Urinary bladder (tissue), 4 donors: ENCODE measurements around the gene LIN28B. TPM values are rescaled to one million over a fixed set of nuclear protein-coding genes. Genes with fewer than 3 reads are reported as not detected.
"Not testable (repeated sequence)": the region's sequence is repeated elsewhere in the genome, so short reads cannot be mapped to it uniquely, and the experiment has no call there.

ENCODE experiments used
- DNase-seq: peaks from one replicate; pipeline ENCODE4 v3.0.0-alpha.2; 2015; ENCODE audit errors: extremely low spot score
- H3K27ac ChIP-seq: one replicate; pipeline ENCODE4 v1.5.1; 2013; ENCODE audit warnings: low read depth, mild to moderate bottlenecking, moderate library complexity
- H3K36me3 ChIP-seq: one replicate; pipeline ENCODE4 v1.6.1; 2013; ENCODE audit warnings: mild to moderate bottlenecking, moderate library complexity; ENCODE audit not compliant: insufficient read depth
- H3K4me1 ChIP-seq: one replicate; pipeline ENCODE4 v1.6.1; 2013; ENCODE audit warnings: mild to moderate bottlenecking, moderate library complexity; ENCODE audit not compliant: insufficient read depth
- H3K4me3 ChIP-seq: one replicate; pipeline ENCODE4 v1.5.1; 2013; ENCODE audit warnings: low read depth, low read length
- WGBS: extraction: QIAGEN DNeasy Blood & Tissue Kit; methylation state at CpG from one replicate; pipeline ENCODE4 v1.1.7; 2013; 5-methylcytosine and 5-hydroxymethylcytosine counted together
- polyA plus RNA-seq: library from polyadenylated mRNA; stranded (reverse); fragments of 200-250 nt; gene quantifications from one replicate; pipeline ENCODE4 v1.2.3, GENCODE V29; 2013
- total RNA-seq: library from RNA; depleted of rRNA; stranded (reverse); fragments of >200 nt; gene quantifications from one replicate; pipeline ENCODE4 v1.2.3, GENCODE V29; 2014
- donor health status: healthy with polysubstance abuse.
- donor health status: healthy.

Gene LIN28B
- total and polyA plus RNA-seq, 2 donors, result 0.37 TPM; not detected in 1

DNA sequence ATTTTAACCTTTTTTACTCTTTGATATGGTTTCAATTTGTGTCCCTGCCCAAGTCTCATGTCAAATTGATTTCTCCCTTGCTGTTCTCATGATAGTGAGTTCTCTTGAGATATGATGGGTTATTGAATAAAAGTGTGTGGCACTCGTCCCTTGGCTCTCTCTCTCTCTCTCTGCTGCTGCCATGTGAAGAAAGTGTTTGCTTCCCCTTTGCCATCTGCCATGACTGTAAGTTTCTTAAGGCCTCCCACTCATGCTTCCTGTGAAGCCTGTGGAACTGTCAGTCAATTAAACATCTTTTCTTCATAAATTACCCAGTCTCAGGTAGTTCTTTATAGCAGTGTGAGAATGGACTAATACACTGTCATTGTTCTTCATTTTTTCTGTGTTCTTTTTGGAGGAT is 48.5 kb downstream of the LIN28B start:
- DNase-seq, result no peak
- no peak overlapping the region for H3K27ac ChIP-seq
- WGBS, result 63% methylated on average over 1 of the region's 1 CpG
- H3K4me1 ChIP-seq, result no peaks in the 10 kb centered on the region
- H3K4me3 ChIP-seq, result no peak overlapping the region
- H3K36me3 ChIP-seq, result no peaks in the 10 kb centered on the region

DNA sequence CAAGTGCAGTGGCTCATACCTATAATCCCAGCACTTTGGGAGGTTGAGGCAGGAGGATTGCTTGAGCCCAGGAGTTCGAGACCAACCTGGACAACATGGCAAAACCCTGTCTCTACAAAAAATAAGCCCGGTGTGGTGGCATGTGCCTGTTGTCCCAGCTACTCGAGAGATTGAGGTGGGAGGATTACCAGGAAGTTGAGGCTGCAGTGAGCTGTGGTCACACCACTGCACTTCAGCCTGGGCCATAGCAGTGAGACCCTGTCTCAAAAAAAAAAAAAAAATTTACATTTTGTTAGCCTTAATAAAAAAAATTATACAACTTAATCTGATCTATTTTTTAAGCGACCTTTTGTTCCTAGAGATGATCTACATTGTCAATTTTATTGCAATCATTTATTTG is 56.6 kb downstream of the LIN28B start:
- not testable (repeated sequence) for H3K36me3 ChIP-seq, H3K4me1 ChIP-seq, H3K27ac ChIP-seq, DNase-seq, H3K4me3 ChIP-seq
- WGBS, result 95% methylated on average over 4 of the region's 4 CpGs

DNA sequence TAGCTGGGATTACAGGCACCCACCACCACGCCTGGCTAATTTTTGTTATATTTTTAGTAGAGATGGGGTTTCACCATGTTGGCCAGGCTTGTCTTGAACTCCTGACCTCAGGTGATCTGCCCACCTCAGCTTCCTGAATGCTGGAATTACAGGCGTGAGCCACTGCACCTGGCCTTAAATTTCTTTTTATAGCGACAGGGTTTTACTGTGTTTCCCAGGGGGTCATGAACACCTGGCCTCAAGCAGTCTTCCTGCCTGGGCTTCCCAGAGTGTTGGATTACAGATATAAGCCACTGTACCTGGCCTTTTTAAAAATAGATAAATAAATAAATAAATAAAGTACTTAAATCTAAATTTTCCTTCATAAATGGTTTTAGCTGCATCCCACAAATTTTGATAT is 57.5 kb downstream of the LIN28B start:
- Histone ChIP-seq H3K4me3 (no peak overlapping the region), H3K4me1 (no peaks in the 10 kb centered on the region), H3K36me3 (no peaks in the 10 kb centered on the region), H3K27ac (no peak overlapping the region)
- WGBS, result 92% methylated on average over 3 of the region's 3 CpGs
- DNase-seq, result no peak

DNA sequence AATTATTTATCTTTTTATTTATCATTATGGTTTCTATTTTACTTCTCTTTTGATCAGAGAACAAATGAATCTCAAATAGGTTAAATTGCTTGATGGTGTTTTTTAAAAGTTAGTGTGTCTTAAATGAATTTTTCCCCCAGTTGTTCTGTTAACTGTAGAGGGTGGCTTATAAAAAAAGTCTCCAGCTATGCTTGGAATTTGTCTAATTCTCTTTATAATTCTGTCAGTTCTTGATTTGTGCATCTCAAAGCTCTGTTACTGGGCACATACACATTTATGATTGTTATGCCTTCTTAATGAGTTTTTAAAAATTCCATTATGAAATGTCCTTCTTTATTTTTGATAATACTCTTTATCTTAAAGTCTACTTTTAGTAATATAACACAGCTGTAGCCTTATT is 58.0 kb downstream of the LIN28B start:
- H3K4me1 ChIP-seq, result no peaks in the 10 kb centered on the region
- H3K27ac ChIP-seq, result no peak overlapping the region
- DNase-seq, result no peak
- no peaks in the 10 kb centered on the region for H3K36me3 ChIP-seq
- no peak overlapping the region for H3K4me3 ChIP-seq

DNA sequence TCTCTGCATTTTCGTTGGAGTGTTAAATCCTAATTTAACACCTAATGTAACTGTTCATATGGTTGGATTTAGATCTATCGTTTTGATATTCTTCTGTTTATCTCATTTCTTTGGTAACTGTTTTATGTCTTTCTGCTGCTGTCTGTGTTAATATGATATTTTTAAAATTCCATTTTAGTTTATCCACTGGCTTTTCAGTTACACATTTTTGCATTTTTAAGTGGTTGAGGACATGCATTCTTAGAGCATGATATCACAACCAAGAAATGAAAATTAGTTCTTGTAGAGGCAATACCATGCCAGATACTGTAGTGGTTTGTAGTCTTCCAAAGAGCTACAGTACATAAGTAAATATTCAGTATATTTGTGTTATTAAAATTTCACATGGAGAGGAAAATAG is 58.6 kb downstream of the LIN28B start:
- DNase-seq, result no peak
- Histone ChIP-seq H3K36me3 (no peaks in the 10 kb centered on the region), H3K4me1 (no peaks in the 10 kb centered on the region), H3K27ac (no peak overlapping the region), H3K4me3 (no peak overlapping the region)
- 19% methylated on average over 2 of the region's 2 CpGs for WGBS

DNA sequence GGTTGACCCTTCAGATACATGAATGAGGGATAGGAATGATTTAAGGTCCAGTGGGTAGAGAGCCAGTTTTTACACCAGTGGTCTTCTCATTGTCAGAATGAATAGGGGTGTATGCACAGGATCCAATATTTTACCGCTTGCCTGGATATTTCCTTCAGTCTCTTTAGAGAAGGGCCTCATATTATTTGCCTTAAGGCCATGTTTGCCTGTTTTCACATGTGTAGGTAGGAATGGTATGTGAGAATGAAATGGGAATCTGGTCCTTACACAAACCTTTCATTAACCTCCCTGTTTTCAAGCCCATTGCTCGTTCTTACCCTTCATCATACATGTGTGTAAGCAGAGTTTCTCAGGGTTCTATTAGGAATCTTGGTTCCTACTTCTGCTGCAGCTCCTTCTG is 62.4 kb downstream of the LIN28B start:
- no peak for DNase-seq
- 86% methylated on average over 2 of the region's 2 CpGs for WGBS

DNA sequence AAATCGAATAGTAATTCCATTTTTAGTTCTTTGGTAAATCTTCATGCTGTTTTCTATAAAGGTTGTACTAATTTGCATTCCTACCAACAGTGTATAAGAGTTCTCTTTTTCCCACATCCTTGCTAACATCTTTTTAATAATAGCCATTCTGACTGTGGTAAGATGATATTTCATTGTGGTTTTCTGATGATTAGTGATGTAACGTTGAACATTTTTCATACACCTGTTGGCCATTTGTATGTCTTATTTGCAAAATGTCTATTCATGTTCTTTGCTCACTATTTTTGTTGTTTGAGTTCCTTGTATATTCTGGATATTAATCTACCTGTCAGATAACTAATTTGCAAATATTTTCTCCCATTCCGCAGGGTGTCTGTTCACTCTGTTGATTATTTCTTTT is 64.5 kb downstream of the LIN28B start:
- WGBS, result 93% methylated on average over 3 of the region's 3 CpGs
- no peaks in the 10 kb centered on the region for H3K36me3 ChIP-seq
- H3K4me3 ChIP-seq, result no peak overlapping the region
- no peak overlapping the region for H3K27ac ChIP-seq
- DNase-seq, result no peak
- H3K4me1 ChIP-seq, result no peaks in the 10 kb centered on the region

More for the DNA sequence above, 62.4 kb downstream of the LIN28B start:
- Histone ChIP-seq H3K4me3 (no peak overlapping the region), H3K4me1 (no peaks in the 10 kb centered on the region), H3K27ac (no peak overlapping the region), H3K36me3 (no peaks in the 10 kb centered on the region)

DNA sequence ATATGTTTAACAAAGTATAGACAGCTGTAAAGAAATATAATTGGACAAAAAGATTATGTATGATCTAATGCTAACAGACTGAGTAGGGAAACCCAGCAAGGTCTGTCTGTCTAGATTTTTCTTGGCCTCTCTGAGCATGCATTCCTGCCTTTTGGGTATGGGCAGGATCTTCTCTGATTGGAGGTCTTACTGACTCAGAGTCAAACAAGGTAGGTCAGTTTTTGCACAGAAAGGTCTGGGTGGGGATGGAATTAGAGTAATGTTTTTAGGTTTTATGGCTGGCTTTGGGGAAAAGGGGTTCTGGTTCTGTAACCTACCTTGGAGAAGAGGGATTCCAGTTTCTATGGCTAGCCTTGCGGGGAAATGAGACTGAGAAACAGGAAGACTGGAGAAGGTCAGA is 65.5 kb downstream of the LIN28B start:
- no peaks in the 10 kb centered on the region for H3K4me1 ChIP-seq
- DNase-seq, result no peak
- no peaks in the 10 kb centered on the region for H3K36me3 ChIP-seq
- H3K27ac ChIP-seq, result no peak overlapping the region
- WGBS, result 94% methylated on average over 1 of the region's 1 CpG
- H3K4me3 ChIP-seq, result no peak overlapping the region

DNA sequence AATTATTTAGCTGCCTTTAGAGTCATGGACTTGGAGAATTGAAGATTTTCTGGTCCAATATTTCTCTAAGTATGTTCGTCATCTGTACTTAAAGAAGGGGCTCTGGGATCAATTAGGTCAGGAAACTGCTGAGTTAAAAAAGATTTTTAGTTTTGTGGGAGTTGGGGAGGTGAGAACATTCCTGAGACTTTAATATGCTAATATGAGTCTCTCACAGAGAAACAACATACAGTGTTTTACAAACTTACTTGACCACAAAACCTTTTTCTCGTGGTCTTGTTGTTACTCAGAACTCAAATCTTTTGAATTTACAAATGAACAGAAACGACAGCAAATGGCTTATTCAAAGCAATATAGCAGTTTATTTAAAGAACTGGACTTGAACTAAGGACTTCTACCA is 67.9 kb downstream of the LIN28B start:
- Histone ChIP-seq H3K27ac (no peak overlapping the region), H3K4me3 (no peak overlapping the region), H3K4me1 (no peaks in the 10 kb centered on the region), H3K36me3 (no peaks in the 10 kb centered on the region)
- no peak for DNase-seq
- 54% methylated on average over 3 of the region's 3 CpGs for WGBS

DNA sequence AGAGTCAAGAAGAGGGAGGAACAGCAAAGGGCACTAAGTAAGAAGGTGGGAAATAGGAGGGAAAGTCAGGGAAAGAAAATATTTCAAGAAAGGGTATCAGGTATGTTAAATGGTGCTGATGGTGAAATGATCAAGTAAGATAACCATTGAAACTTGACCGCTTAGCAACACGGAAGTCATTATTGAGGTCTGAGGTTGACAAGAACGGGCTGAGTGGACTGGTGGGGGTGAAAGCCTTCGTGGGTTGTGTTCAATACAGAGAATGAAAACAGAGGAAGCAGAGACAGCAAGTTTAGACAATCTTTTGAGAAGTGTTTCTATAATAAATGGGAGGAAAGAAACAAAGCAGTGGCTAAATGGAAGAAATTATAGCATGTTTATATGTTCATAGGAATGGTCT is 72.0 kb downstream of the LIN28B start:
- Histone ChIP-seq H3K4me1 (no peaks in the 10 kb centered on the region), H3K36me3 (no peaks in the 10 kb centered on the region), H3K27ac (no peak overlapping the region), H3K4me3 (no peak overlapping the region)
- WGBS, result 85% methylated on average over 4 of the region's 4 CpGs
- DNase-seq, result no peak

DNA sequence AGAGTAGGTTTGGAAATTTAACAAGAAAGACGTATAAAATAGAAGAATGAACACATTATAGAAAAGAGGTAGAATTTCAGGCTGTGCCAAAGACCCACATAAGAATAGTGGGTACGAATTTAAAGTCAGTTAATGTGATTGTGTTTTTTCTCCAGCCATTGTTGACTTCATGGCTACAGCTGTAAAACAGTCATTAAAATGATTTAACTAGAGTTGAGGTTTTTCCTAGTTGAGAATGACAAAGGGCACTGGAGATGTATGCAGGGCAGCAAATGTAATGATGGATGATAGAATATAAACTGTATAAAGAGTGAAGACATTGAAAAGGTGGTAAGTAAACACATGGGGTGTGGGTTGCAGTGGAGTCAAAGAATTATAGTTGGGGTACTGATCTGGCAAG is 72.7 kb downstream of the LIN28B start:
- no peak overlapping the region for H3K4me3 ChIP-seq
- WGBS, result 70% methylated on average over 2 of the region's 2 CpGs
- H3K36me3 ChIP-seq, result no peaks in the 10 kb centered on the region
- no peaks in the 10 kb centered on the region for H3K4me1 ChIP-seq
- DNase-seq, result no peak
- H3K27ac ChIP-seq, result no peak overlapping the region

DNA sequence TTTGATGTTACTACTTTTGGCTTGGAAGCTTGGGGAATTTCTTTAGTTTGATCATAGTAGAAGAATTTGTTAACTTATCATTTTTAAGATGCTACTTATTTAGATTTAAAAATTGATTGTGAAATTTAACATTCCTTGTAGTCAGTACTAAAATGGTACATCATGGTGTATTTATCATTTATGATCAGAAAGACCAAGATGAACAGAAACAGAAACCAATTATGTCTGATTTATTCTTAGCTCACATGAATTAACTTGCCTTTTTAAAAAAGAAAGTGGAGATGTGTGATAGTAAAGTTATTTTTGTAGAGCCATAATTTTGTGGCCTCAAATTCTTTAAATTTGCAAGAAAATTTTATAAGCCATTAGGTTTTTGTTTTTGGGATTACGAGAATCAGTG is 77.6 kb downstream of the LIN28B start:
- Histone ChIP-seq H3K36me3 (no peaks in the 10 kb centered on the region), H3K27ac (no peak overlapping the region), H3K4me3 (no peak overlapping the region), H3K4me1 (no peaks in the 10 kb centered on the region)
- no peak for DNase-seq
- WGBS, result 97% methylated on average over 1 of the region's 1 CpG

DNA sequence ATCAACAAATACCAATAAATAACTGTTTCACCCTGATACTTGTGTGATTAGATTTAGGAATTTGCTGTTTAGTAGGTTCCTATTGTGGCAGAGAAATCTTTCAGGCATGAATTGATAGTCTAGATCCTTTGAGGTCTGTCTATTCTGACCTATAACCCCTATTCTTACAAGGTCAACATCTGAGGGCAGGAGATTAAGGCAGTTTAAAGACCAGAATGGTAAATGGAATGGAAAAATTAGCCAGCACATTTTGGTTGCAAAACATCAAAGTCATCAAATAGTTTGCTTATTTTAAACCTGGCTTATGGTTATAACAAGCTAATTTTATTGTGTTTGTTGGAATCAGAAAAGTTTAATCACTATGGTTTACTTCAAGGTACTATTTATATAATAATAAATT is 78.4 kb downstream of the LIN28B start:
- Histone ChIP-seq H3K27ac (no peak overlapping the region), H3K4me1 (no peaks in the 10 kb centered on the region), H3K4me3 (no peak overlapping the region), H3K36me3 (no peaks in the 10 kb centered on the region)
- DNase-seq, result no peak

DNA sequence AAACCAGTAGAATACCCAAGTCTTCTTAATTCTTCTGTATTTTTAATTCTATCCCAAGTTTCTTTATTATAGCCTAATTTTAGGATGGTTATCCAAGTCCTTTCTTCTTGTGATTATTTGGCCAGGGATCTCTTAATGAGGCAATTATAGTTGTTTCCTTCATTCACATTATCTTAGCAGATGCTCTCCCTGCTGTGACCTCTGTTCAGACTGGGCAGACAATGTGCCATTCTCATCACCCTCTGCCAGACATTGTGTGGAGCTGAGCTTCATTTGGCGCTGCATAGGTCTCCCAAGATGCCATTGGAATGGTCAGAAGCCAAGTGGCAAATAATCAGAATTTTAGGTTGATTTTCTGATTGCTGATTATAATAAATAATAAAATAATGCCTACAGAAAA is 79.4 kb downstream of the LIN28B start:
- WGBS, result 93% methylated on average over 1 of the region's 1 CpG
- Histone ChIP-seq H3K36me3 (no peaks in the 10 kb centered on the region), H3K27ac (no peak overlapping the region), H3K4me1 (no peaks in the 10 kb centered on the region), H3K4me3 (no peak overlapping the region)
- no peak for DNase-seq

DNA sequence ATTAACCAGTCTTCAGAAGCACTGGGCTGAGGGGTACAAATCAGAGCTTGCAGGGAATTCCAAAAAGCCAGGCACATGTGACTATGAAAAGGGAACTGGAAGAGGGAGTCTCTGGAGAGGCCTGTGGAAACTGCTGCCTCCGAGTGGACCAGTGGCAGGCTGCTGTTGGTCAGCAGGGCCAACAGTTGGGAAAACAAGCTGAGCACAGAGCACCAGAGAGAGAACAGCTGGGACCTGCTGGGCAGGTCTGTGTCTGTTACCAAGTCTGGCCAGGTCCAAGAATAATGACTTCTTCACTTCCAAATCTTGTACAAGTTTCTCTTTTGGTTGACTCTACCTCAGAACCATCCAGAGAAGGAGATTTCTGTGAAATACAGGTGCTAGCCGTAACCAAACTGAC is 81.4 kb downstream of the LIN28B start:
- no peak for DNase-seq

More for the DNA sequence above, 81.4 kb downstream of the LIN28B start:
- Histone ChIP-seq H3K4me3 (no peak overlapping the region), H3K36me3 (no peaks in the 10 kb centered on the region), H3K27ac (no peak overlapping the region), H3K4me1 (no peaks in the 10 kb centered on the region)
- WGBS, result 56% methylated on average over 2 of the region's 2 CpGs
